Spinal cord (tissue), 10 donors: ENCODE measurements around the gene BFAR. TPM values are rescaled to one million over a fixed set of nuclear protein-coding genes. Genes with fewer than 3 reads are reported as not detected.

Source experiments
- DNase-seq, 6 donors: peaks; one replicate each; pipeline versions ENCODE4 v3.0.0 to v3.0.0-alpha.2; 2013 to 2015; ENCODE audit warnings: low spot score in 6 of 6, low read depth in 4 of 6
- H3K27ac ChIP-seq: one replicate; pipeline ENCODE4 v1.5.1; 2013; ENCODE audit warnings: low read depth, low read length, control low read depth
- H3K27me3 ChIP-seq: one replicate; pipeline ENCODE4 v1.6.1; 2013; ENCODE audit warnings: low read length; ENCODE audit not compliant: control insufficient read depth, insufficient read depth
- H3K36me3 ChIP-seq: one replicate; pipeline ENCODE4 v1.6.1; 2013; ENCODE audit warnings: low read length; ENCODE audit not compliant: control insufficient read depth, insufficient read depth
- H3K4me1 ChIP-seq: one replicate; pipeline ENCODE4 v1.6.1; 2013; ENCODE audit warnings: low read length; ENCODE audit not compliant: control insufficient read depth, insufficient read depth
- H3K4me3 ChIP-seq: one replicate; pipeline ENCODE4 v1.5.1; 2013; ENCODE audit warnings: low read depth, low read length, control low read depth
- H3K9me3 ChIP-seq: one replicate; pipeline ENCODE4 v1.6.1; 2013; ENCODE audit warnings: low read length; ENCODE audit not compliant: control insufficient read depth, insufficient read depth
- WGBS: methylation state at CpG from one replicate; pipeline ENCODE4 v1.1.5; 2013; ENCODE audit warnings: missing lambda C conversion rate; ENCODE audit not compliant: insufficient coverage; 5-methylcytosine and 5-hydroxymethylcytosine counted together
- polyA plus RNA-seq, 2 donors: library from polyadenylated mRNA; unstranded; fragments of 120-200 nt; gene quantifications; one replicate each; pipeline ENCODE4 v1.2.1, GENCODE V29; 2013; ENCODE audit not compliant: insufficient read length in 2 of 2
- total RNA-seq, 2 donors: library from RNA; depleted of rRNA in 1 of 2; stranded (reverse); fragments of 120-200 nt in 1 of 2; fragments of >200 nt in 1 of 2; gene quantifications; one replicate each; pipeline versions ENCODE4 v1.2.3 to v1.2.4, GENCODE V29; 2013 to 2014
- donor health status: healthy.

The BFAR gene
- total and polyA plus RNA-seq, 4 donors = 42.5 to 55.2 (median 46.7) TPM

- Histone ChIP-seq H3K27ac (no peak overlapping the region), H3K9me3 (no peaks in the 10 kb centered on the region), H3K4me3 (no peak overlapping the region), H3K4me1 (no peaks in the 10 kb centered on the region), H3K27me3 (no peaks in the 10 kb centered on the region), H3K36me3 (peaks cover 69% of the 10 kb centered on the region)
- DNase-seq = no peak
- 100% methylated on average over 3 of the region's 6 CpGs for WGBS
Measured at GRCh38 chr16:14650629-14651028, 17.9 kb downstream of the BFAR start.

- 100% methylated on average over 1 of the region's 2 CpGs for WGBS
Measured at GRCh38 chr16:14652726-14653125, 20.0 kb downstream of the BFAR start.

GRCh38 chr16:14658063-14658462 lies 25.3 kb downstream of the BFAR start:
- 90% methylated on average over 2 of the region's 2 CpGs for WGBS
- Histone ChIP-seq H3K27ac (no peak overlapping the region), H3K36me3 (peaks cover 72% of the 10 kb centered on the region), H3K27me3 (no peaks in the 10 kb centered on the region), H3K9me3 (no peaks in the 10 kb centered on the region), H3K4me1 (no peaks in the 10 kb centered on the region), H3K4me3 (no peak overlapping the region)
- DNase-seq = no peak

More at GRCh38 chr16:14652726-14653125, 20.0 kb downstream of the BFAR start:
- no peak for DNase-seq
- H3K36me3 ChIP-seq = peaks cover 69% of the 10 kb centered on the region
- no peaks in the 10 kb centered on the region for H3K4me1 ChIP-seq
- no peak overlapping the region for H3K4me3 ChIP-seq
- no peaks in the 10 kb centered on the region for H3K9me3 ChIP-seq
- no peaks in the 10 kb centered on the region for H3K27me3 ChIP-seq
- no peak overlapping the region for H3K27ac ChIP-seq

- Histone ChIP-seq H3K4me3 (no peak overlapping the region), H3K27ac (no peak overlapping the region), H3K36me3 (peaks cover 54% of the 10 kb centered on the region), H3K4me1 (no peaks in the 10 kb centered on the region), H3K9me3 (no peaks in the 10 kb centered on the region), H3K27me3 (no peaks in the 10 kb centered on the region)
- DNase-seq = no peak
- WGBS = 95% methylated on average over 7 of the region's 16 CpGs
Measured at GRCh38 chr16:14667347-14668266, 34.9 kb downstream of the BFAR start.

- no peaks in the 10 kb centered on the region for H3K27me3 ChIP-seq
- H3K36me3 ChIP-seq = peaks cover 45% of the 10 kb centered on the region
- H3K4me3 ChIP-seq = no peak overlapping the region
- H3K9me3 ChIP-seq = no peaks in the 10 kb centered on the region
- no peak overlapping the region for H3K27ac ChIP-seq
- no peaks in the 10 kb centered on the region for H3K4me1 ChIP-seq
- no CpG with 5 or more reads among the region's 7 CpGs for WGBS
- no peak for DNase-seq
Measured at GRCh38 chr16:14668556-14669223, 35.9 kb downstream of the BFAR start.

GRCh38 chr16:14669776-14670175 lies 37.0 kb downstream of the BFAR start:
- no peak for DNase-seq

GRCh38 chr16:14672403-14672971 lies 39.7 kb downstream of the BFAR start:
- WGBS = 85% methylated on average over 5 of the region's 7 CpGs
- no peaks in the 10 kb centered on the region for H3K4me1 ChIP-seq
- no peak overlapping the region for H3K27ac ChIP-seq
- H3K27me3 ChIP-seq = no peaks in the 10 kb centered on the region
- no peak for DNase-seq
- peaks cover 16% of the 10 kb centered on the region for H3K36me3 ChIP-seq
- no peak overlapping the region for H3K4me3 ChIP-seq
- no peaks in the 10 kb centered on the region for H3K9me3 ChIP-seq

More at GRCh38 chr16:14669776-14670175, 37.0 kb downstream of the BFAR start:
- H3K4me1 ChIP-seq = no peaks in the 10 kb centered on the region
- H3K9me3 ChIP-seq = no peaks in the 10 kb centered on the region
- WGBS = 80% methylated on average over 1 of the region's 4 CpGs
- H3K27ac ChIP-seq = no peak overlapping the region
- peaks cover 37% of the 10 kb centered on the region for H3K36me3 ChIP-seq
- no peaks in the 10 kb centered on the region for H3K27me3 ChIP-seq
- no peak overlapping the region for H3K4me3 ChIP-seq

GRCh38 chr16:14676633-14677032 lies 43.9 kb downstream of the BFAR start:
- Histone ChIP-seq H3K36me3 (no peaks in the 10 kb centered on the region), H3K4me1 (no peaks in the 10 kb centered on the region), H3K4me3 (no peak overlapping the region), H3K27me3 (no peaks in the 10 kb centered on the region), H3K9me3 (no peaks in the 10 kb centered on the region), H3K27ac (no peak overlapping the region)
- no CpG with 5 or more reads among the region's 3 CpGs for WGBS
- no peak for DNase-seq

- H3K4me3 ChIP-seq = no peak overlapping the region
- H3K9me3 ChIP-seq = no peaks in the 10 kb centered on the region
- H3K27ac ChIP-seq = no peak overlapping the region
- DNase-seq = no peak
- H3K27me3 ChIP-seq = no peaks in the 10 kb centered on the region
- H3K36me3 ChIP-seq = no peaks in the 10 kb centered on the region
- WGBS = 95% methylated on average over 2 of the region's 5 CpGs
- H3K4me1 ChIP-seq = no peaks in the 10 kb centered on the region
Measured at GRCh38 chr16:14677627-14678026, 44.9 kb downstream of the BFAR start.
